ENCODE data around the gene BBS1. TPM values are rescaled to one million over a fixed set of nuclear protein-coding genes. Genes with fewer than 3 reads are reported as not detected.
"Not testable (repeated sequence)": the region's sequence is repeated elsewhere in the genome, so short reads cannot be mapped to it uniquely, and the experiment has no call there.

The BBS1 gene
- total RNA-seq, 1 donor from 2014 or later: 39.6 TPM

DNA sequence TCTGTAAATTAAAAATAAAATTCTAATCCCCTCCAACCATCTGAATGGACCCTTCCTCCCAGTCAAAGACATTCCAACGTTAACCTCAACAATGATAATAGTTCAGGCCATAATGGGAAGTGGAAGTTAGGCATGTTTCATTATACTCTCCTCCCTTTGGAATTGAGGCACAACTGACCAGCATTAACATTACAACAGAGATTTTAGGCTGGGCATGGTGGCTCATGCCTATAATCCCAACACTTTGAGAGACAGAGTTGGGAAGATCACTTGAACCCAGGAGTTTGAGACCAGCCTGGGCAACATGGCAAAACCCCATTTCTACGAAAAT, 60.4 kb downstream of the BBS1 start:
- Histone ChIP-seq H3K4me3 (no peak overlapping the region), H3K36me3 (peaks cover 0 to 2% of the 10 kb centered on the region in 2 donors), H3K27ac (no peak overlapping the region), H3K4me1 (peaks cover 3 to 5% of the 10 kb centered on the region in 2 donors), H3K27me3 (no peaks in the 10 kb centered on the region), H3K9me3 (no peaks in the 10 kb centered on the region)
- TF ChIP-seq, protein P1, sequence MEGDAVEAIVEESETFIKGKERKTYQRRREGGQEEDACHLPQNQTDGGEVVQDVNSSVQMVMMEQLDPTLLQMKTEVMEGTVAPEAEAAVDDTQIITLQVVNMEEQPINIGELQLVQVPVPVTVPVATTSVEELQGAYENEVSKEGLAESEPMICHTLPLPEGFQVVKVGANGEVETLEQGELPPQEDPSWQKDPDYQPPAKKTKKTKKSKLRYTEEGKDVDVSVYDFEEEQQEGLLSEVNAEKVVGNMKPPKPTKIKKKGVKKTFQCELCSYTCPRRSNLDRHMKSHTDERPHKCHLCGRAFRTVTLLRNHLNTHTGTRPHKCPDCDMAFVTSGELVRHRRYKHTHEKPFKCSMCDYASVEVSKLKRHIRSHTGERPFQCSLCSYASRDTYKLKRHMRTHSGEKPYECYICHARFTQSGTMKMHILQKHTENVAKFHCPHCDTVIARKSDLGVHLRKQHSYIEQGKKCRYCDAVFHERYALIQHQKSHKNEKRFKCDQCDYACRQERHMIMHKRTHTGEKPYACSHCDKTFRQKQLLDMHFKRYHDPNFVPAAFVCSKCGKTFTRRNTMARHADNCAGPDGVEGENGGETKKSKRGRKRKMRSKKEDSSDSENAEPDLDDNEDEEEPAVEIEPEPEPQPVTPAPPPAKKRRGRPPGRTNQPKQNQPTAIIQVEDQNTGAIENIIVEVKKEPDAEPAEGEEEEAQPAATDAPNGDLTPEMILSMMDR (IDR thresholded peaks at IDR 0.05): no peak
- no peak for DNase-seq (ENCODE audit: low spot score in 2 of 2)
- intact Hi-C loops (cut with DNase I): no loop called here

DNA sequence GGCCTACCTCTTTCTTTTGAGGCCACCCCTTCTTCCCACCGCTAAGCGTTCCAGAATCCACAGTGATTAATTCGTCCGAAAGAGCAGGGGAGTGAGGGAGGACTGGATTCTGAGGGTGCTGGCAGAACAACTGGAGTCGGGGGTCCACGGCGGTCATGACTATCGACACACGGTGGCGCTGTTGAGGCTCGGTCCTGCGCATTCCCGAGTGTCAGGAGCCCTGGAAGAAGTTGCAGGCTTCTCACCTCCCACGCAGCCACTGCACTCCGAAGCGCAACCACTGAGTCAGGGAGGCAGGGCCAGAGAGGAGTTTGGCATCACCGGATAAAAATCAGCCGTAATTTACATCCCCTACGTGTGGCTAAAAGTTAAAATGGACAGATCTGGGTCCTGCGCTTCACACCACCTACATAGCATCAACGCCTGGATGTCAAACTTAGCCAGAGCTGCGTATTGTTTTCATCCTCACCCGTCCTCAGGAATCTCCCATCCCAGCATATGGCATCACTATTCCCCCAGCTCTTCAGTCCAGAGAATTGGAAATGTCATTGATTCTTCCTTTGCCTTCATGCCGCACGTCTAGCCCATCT, 68.7 kb downstream of the BBS1 start:
- Histone ChIP-seq H3K9me3 (no peaks in the 10 kb centered on the region), H3K27me3 (no peaks in the 10 kb centered on the region), H3K27ac (no peak overlapping the region), H3K4me3 (peak overlapping the region in 1 of 2 donors; percentile 26), H3K36me3 (no peaks in the 10 kb centered on the region), H3K4me1 (no peaks in the 10 kb centered on the region)
- intact Hi-C loops (cut with DNase I): loop anchor here (1.0 to 5.0 kb wide), 3 partner anchors 38 to 256 kb away; partner anchors contain the start of gene RBM14
- TF ChIP-seq, protein P1 (IDR thresholded peaks at IDR 0.05): peak; percentile 85 to 92 (median 92)
- peak; percentile 25 to 88 for DNase-seq (ENCODE audit: low spot score in 2 of 2)

DNA sequence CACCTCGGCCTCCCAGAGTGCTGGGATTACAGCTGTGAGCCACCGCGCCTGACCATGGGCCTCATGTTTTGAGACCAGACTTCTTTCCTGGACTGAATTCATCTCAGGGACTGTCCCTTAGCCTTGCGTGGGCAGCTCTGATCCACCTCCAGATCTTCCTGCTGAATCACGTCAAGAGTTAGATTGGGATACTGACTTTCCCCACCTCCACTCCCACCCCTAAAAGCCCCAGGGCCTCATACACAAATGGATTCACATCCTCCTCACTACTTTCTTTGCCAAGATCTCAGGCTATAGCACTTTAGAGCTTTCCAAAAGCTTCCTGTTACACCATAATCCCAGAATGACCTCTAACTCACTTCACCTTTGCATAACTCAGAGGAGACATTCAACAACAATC, 70.4 kb downstream of the BBS1 start:
- TF ChIP-seq, protein P1 (IDR thresholded peaks at IDR 0.05): no peak
- H3K27ac ChIP-seq: no peak overlapping the region
- DNase-seq (ENCODE audit: low spot score in 2 of 2): no peak
- H3K36me3 ChIP-seq: no peaks in the 10 kb centered on the region
- H3K27me3 ChIP-seq: no peaks in the 10 kb centered on the region
- intact Hi-C loops (cut with DNase I): no loop called here
- no peak overlapping the region for H3K4me3 ChIP-seq
- no peaks in the 10 kb centered on the region for H3K9me3 ChIP-seq
- no peaks in the 10 kb centered on the region for H3K4me1 ChIP-seq

DNA sequence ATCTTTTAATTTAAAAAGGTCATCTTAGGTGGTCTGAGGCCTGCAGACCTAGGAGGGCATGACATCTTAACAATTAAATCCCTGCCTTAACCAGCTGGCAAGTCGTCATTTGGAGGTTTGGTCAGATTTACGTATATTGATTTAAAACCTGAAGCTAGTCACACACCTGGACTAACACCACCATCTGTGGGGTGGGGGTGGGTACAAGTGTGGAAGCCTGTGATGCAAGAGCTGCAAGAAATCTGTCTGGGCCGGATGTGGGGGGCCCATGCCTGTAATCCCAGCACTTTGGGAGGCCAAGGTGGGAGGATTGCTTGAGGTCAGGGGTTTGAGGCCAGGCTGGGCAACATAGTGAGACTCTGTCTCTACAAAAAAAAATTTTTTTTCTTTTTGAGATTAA, 70.8 kb downstream of the BBS1 start:
- Histone ChIP-seq H3K27me3 (no peaks in the 10 kb centered on the region), H3K4me3 (no peak overlapping the region), H3K4me1 (no peaks in the 10 kb centered on the region), H3K36me3 (no peaks in the 10 kb centered on the region), H3K27ac (no peak overlapping the region), H3K9me3 (no peaks in the 10 kb centered on the region)
- DNase-seq (ENCODE audit: low spot score in 2 of 2): no peak
- TF ChIP-seq, protein P1 (IDR thresholded peaks at IDR 0.05): no peak
- intact Hi-C loops (cut with DNase I): no loop called here

DNA sequence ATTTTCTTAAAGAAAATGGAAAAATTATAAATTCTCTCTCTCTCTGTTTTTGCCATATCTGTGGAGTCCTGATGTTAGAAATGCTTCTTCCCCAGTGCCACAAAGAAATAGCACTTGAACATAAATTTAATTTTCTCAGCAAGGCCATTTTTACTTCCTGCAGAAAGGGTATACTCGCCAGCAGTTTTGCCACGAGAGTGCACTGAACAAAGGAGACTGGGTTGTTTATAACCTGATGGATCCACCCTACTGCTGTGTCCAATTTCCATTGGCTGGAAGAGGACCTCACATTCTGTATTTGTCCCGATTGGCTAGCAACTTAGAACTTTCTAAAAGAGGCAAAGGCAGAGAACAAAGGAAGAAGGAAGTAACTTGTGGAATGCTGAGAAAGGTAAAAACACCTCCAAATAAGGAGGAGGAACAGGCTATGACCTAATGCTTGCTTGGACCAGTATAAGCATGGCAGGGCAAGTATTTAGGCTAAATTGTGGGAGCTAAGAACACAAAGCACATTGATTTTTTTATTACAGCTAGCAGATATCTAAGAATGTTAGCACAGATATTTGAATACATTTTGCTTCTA, 72.2 kb downstream of the BBS1 start:
- H3K4me1 ChIP-seq; DNase-seq (ENCODE audit: low spot score in 2 of 2); H3K36me3 ChIP-seq; H3K9me3 ChIP-seq; H3K27me3 ChIP-seq; H3K27ac ChIP-seq; intact Hi-C loops (cut with DNase I); H3K4me3 ChIP-seq: not testable (repeated sequence)

Other genes with a start within 250 kb of the BBS1 start
- gene RAB1B, start 242.0 kb upstream of the BBS1 start, total RNA-seq: 171 TPM
- gene CNIH2, start 232.5 kb upstream of the BBS1 start, total RNA-seq: not detected
- gene YIF1A, start 221.5 kb upstream of the BBS1 start, total RNA-seq: 161 TPM
- 3.6 TPM for gene TMEM151A, start 218.7 kb upstream of the BBS1 start, total RNA-seq
- 193 TPM for gene CD248, start 193.6 kb upstream of the BBS1 start, total RNA-seq
- 28.5 TPM for gene RIN1, start 174.2 kb upstream of the BBS1 start, total RNA-seq
- gene BRMS1, start 165.5 kb upstream of the BBS1 start, total RNA-seq: 24.8 TPM
- gene B4GAT1, start 163.0 kb upstream of the BBS1 start, total RNA-seq: 64.2 TPM
- not detected for gene SLC29A2, start 138.9 kb upstream of the BBS1 start, total RNA-seq
- 5.0 TPM for gene NPAS4, start 89.6 kb upstream of the BBS1 start, total RNA-seq
- 96.2 TPM for gene MRPL11, start 71.8 kb upstream of the BBS1 start, total RNA-seq
- gene PELI3, start 43.7 kb upstream of the BBS1 start, total RNA-seq: 13.2 TPM
- 14.8 TPM for gene DPP3, start 30.2 kb upstream of the BBS1 start, total RNA-seq
- 18.0 TPM for gene ZDHHC24, start 35.4 kb downstream of the BBS1 start, total RNA-seq
- not detected for gene ACTN3, start 36.3 kb downstream of the BBS1 start, total RNA-seq
- 98.8 TPM for gene CTSF, start 58.0 kb downstream of the BBS1 start, total RNA-seq
- gene CCDC87, start 82.4 kb downstream of the BBS1 start, total RNA-seq: 0.21 TPM
- gene CCS, start 82.5 kb downstream of the BBS1 start, total RNA-seq: 50.4 TPM
- 39.2 TPM for gene RBM14, start 106.0 kb downstream of the BBS1 start, total RNA-seq
- 79.5 TPM for gene RBM4, start 128.1 kb downstream of the BBS1 start, total RNA-seq
- 87.0 TPM for gene RBM4B, start 167.3 kb downstream of the BBS1 start, total RNA-seq
- 3.2 TPM for gene SPTBN2, start 218.6 kb downstream of the BBS1 start, total RNA-seq

All from ascending aorta (tissue), 2 donors.